IPS-18c (cell line): ENCODE results near the gene CYB5R3.
"Not testable (repeated sequence)": the region's sequence is repeated elsewhere in the genome, so short reads cannot be mapped to it uniquely, and the experiment has no call there.

Experiments used
- H3K4me3 ChIP-seq: 2 replicates; pipeline ENCODE4 v1.7.0; 2013; ENCODE audit warnings: low read depth, mild to moderate bottlenecking, low read length, moderate library complexity; ENCODE audit not compliant: insufficient read depth
- H3K9me3 ChIP-seq: one replicate; pipeline ENCODE4 v1.6.1; 2013; ENCODE audit warnings: mild to moderate bottlenecking, low read length, moderate library complexity; ENCODE audit not compliant: control insufficient read depth, insufficient read depth

Gene CYB5R3

DNA sequence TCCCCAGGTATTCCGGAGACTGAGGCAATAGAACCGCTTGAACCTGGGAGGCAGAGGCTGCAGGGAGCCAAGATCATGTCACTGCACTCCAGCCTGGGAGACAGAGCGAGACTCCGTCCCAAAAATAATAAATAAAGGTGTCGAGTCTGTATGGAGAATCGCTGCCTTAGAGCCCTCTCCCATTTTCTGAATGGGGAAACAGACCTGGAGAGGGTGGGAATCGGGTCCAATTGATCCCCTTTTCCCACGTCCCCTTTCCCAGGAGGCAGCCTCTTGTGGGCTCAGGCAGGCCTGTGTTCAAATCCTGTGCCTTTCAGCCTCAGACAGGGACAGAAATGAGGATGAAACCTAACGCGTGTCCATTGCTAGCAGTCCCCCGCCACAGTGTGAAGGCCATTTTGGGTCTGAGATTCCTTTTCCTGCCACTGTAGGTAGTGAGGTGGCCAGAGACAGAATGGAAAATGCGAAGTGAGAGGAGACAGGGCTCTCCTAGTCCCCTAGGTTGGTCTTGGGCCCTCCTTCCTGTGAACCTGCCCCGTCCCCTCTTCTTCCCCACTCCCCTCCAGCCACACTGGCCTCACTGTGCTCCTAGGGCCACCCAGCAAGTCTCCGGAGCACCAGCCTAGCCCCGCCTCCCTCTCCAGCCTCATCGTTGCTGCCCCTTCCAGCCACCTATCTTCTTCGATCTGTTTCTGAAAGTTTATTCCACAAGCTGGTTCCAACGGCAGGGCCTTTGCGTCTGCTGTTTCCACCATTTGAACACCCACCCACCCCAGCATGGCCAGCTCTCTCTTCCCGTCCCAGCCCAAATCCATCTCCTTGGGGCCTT is 31.8 kb downstream of the CYB5R3 start:
- H3K4me3 ChIP-seq: no peak overlapping the region
- peaks cover 4% of the 10 kb centered on the region for H3K9me3 ChIP-seq

DNA sequence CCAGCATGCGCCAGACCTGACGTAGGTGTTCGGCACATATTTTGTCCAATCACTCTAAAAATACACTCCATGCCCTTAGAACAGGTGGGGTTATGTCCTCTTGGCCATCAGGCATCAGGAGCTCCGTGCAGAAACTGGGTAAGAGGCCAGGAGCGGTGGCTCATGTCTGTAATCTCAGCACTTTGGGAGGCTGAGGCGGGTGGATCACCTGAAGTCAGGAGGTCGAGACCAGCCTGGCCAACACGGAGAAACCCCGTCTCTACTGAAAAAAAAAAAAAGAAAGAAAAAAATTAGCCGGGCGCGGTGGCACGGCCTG is 33.4 kb downstream of the CYB5R3 start:
- not testable (repeated sequence) for H3K9me3 ChIP-seq, H3K4me3 ChIP-seq

DNA sequence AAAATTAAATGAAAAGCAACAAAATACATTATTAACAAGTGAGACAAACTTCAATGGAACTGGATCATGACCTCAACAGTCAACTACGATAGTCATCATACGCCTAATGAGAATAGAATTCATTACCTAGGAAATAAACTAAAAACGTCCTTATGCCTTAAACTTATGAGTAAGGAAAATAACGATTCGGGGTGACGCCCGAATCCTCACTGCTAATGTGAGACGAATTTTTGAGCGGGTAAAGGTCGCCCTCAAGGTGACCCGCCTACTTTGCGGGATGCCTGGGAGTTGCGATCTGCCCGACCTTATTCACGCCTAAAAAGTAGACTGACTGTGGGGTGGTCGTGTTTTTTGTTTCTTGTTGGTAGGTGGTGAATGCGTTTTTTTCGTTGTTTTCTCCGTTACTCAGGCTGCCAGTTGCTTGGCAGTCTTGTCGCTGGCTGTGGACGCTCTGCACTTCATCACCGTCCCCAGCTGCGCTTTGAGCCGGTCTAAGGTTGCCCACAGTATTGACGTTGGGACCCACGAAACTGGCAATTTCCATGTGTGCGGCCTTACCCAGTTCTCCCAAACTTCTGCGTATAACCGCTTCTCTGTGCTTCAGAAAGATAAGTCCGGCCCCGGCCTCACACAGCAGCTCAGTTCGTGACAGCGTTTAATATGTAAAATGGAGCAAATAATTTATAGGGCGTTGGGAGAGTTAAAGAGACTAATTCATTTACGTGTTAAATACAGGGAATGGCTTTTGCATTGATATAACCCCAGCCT is 33.9 kb downstream of the CYB5R3 start:
- H3K4me3 ChIP-seq: no peak overlapping the region; the same call in 1 of the 2 replicates
- H3K9me3 ChIP-seq: peaks cover 4% of the 10 kb centered on the region

DNA sequence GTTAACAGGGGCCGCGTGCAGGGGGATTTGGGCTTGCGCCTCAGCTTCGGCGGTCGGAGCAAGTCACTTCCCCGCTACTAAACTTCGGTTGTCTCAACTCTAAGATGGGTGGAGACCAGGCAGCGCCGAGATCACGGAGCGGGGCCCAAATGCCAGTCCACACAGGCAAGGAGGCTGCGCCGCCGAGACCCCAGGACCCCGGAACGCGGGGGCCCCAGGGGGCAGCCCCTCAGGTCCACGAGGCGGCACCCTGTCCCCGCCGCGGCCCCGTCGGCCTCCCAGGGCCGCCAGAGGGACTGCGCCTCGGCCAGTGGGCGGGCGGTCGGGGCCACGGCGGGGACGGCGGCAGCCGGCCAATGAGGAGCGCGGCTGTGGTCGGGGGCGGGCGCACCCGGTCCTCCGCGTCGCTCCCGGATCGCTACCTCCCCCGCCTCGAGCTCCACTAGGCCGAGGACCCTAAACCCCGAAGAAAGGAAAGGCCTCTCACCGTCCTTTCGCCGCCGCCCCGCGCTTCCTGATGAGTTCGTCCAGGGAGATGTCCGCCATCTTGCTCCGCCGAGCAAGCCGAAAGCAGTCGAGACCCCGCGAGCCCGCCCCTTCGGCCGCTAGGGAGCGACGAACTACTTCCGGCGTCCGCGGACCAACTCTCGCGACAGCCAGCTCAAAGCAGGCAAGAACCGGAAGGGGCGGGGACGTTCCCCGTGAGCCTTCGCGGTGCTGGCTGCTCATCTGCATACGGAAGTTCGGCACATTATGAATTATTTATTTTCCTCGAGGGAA is 34.7 kb downstream of the CYB5R3 start, which contains the start of gene POLDIP3:
POLDIP3 (minus strand) TSS at position 572 of the 780 bp plus-strand sequence; CDS start at position 546, 26 bp downstream.
- peaks cover 4% of the 10 kb centered on the region for H3K9me3 ChIP-seq
- H3K4me3 ChIP-seq: peak within 1 kb of the TSS; percentile 88

DNA sequence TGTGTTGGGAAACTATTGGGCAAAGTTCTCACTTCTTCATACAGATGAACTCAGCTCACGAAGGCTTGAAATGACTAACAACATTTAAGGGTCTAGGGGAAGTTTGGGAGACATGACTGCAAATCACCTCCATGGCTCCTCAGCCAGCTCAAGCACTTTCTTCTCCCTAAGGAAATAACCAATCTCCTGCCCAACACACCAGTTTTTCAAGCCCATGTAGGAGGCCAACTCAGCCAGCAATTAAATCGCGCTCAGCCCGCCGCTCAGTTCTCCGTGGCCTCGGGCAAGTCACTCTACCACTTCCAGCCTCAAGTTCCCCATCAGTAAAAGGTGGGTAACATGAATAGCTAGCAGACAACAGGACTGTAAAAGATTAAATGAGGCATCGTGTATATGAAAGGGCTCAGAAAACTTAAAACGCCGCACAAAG is 35.3 kb downstream of the CYB5R3 start:
- peak overlapping the region; percentile 88 for H3K4me3 ChIP-seq
- H3K9me3 ChIP-seq: peaks cover 4% of the 10 kb centered on the region

DNA sequence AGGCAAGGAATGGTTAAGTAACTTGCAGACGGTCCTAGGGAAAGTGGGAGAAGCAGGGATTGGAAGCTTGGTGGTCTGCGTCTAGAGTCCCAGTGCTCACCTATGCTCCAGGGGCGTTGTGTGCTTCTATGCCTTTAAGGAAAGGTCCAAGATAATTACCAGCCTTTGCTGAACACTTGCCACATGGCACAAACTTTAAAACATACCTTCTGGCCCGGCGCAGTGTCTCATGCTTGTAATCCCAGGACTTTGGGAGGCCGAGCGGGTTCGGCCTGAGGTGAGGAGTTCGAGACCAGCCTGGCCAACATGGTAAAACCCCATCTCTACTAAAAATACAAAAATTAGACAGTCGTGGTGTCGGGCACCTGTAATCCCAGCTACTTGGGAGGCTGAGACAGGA is 36.9 kb downstream of the CYB5R3 start:
- Histone ChIP-seq H3K4me3 (no peak overlapping the region), H3K9me3 (peaks cover 4% of the 10 kb centered on the region)

DNA sequence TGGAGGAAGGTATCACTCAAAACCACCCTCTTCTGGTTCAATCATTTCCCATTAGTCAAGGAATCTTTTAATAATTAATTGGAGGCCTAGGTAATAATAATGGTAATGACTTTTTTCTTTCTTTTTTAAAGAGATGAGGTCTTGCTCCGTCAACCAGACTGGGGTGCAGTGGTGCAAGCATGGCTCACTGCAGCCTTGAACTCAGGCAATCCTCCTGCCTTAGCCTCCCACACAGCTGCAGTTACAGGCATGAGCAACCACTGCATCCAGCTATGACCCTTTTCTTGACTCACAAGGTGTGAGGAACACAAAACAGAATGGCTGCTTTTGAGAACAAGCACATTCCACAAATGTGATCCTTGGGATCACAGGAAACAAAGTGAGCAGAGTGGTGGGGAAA is 38.1 kb downstream of the CYB5R3 start:
- H3K4me3 ChIP-seq: no peak overlapping the region

DNA sequence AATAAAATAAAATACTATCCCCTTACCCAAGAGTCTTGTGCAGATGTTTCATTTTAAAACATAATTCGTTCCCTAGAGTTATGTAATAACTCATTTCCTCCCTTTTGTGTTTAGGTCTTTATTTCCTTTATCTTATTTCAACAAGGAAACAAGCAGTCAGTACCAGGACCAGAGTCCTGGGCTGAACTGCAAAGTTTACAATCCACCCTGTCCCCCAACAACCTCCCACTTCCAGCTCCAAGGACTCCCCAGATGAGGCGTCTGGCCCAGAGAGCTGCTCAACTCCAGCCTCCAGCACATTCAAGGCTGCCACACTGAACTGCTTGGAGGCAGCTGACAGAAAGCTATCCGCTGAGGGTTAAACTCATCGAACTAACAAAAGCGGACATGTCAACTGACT is 39.0 kb downstream of the CYB5R3 start:
- Histone ChIP-seq H3K9me3 (peaks cover 4% of the 10 kb centered on the region), H3K4me3 (no peak overlapping the region)

More for the DNA sequence above, 38.1 kb downstream of the CYB5R3 start:
- H3K9me3 ChIP-seq: peaks cover 4% of the 10 kb centered on the region

DNA sequence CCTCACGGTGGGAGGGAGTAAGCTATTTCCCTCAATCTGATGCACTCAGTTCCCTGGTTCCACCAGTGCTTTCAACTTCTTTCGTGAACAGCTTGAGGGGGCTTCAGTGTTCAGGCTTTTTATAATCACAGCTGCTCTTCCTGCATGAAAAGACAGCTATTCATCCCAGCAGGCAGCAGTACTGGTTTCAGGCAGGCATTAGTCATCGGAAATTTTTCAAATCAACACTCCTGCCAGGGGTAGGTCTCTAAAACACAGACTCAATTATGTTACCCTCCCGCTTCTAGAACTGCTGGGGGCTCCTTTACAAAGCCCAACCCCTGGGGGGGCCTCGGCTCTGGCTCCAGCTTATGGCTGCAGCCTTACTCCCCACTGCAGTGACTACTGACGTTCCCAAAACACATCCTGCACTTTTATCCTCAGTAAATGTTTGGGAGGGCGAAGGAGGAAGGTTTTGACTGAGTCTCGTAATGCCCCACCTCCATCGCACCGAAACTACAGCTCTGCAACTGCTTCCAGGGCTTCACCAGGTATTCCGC is 40.3 kb downstream of the CYB5R3 start:
- Histone ChIP-seq H3K4me3 (no peak overlapping the region), H3K9me3 (peaks cover 4% of the 10 kb centered on the region)

DNA sequence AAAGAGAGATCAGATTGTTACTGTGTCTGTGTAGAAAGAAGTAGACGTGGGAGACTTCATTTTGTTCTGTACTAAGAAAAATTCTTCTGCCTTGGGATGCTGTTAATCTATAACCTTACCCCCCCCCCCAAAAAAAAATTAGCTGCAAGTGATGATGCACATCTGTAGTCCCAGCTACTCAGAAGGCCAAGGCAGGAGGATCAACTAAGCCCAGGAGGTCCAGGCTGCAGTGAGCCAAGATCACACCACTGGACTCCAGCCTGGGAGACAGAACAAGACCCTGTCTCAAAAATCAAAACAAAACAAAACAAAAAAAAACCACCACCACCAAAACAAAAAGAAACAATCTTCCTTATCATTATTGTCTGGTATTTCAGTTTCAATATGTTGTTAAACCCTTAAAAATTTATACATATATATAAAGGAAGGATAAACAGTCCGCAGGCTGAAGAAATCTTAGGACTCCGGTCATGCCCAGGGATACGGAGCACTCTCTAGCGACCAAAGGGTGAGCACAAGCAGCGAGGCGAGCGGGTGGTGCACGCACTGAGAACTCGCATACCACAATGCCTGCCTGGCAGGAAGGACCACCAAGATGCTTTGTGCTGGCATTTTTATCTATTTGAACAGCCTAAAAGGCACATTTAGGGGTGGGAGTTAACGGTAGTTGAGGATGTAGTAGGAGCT is 40.9 kb downstream of the CYB5R3 start:
- Histone ChIP-seq H3K4me3 (no peak overlapping the region), H3K9me3 (peaks cover 4% of the 10 kb centered on the region)

DNA sequence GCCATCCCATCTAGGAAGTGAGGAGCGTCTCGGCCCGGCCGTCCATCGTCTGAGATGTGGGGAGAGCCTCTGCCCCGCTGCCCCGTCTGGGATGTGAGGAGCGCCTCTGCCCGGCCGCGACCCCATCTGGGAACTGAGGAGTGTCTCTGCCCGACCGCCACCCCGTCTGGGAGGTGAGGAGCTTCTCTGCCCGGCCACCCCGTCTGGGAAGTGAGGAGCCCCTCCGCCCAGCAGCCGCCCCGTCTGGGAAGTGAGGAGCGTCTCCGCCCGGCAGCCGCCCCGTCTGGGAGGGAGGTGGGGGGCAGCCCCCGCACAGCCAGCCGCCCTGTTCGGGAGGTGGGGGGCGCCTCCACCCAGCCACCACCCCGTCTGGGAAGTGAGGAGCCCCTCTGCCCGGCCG is 41.6 kb downstream of the CYB5R3 start:
- not testable (repeated sequence) for H3K9me3 ChIP-seq, H3K4me3 ChIP-seq

DNA sequence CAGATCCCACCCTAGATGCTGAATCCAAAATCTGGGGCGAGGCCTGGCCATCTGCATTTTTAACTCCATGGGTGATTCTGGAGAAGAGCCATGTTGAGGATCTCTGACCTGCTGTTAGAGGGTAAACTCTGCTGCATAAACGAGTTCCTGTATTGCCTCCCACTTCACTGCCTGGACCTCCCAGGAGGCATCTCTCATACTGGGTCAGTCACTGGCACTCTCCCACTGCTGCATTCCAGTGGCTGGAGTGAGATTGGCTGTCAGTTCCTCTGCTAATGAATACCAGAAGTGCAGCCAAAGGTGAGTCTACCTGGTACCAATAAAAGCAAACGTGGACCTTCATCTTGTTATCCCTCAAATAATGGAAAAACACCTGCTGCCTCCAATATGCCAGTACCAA is 44.8 kb downstream of the CYB5R3 start:
- H3K9me3 ChIP-seq: no peaks in the 10 kb centered on the region
- H3K4me3 ChIP-seq: no peak overlapping the region

DNA sequence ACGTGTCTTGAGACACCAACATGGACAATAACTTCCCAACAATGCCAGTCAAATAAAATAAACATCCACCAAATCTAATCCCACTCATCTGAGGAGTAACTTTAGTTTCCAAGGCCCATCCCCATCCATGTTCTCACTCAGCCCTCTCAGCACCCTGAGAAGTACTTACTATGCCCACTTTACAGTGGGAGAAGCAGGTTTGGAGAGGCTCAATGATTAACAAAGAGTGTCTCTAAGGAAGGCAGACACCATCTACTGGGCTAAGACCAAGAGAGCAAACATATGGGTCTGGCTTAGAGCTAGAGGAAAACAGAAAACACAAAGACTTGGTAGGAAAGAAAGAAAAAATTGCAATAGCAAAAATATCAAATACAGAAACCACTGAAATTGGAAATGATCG is 45.8 kb downstream of the CYB5R3 start:
- Histone ChIP-seq H3K4me3 (no peak overlapping the region), H3K9me3 (no peaks in the 10 kb centered on the region)

DNA sequence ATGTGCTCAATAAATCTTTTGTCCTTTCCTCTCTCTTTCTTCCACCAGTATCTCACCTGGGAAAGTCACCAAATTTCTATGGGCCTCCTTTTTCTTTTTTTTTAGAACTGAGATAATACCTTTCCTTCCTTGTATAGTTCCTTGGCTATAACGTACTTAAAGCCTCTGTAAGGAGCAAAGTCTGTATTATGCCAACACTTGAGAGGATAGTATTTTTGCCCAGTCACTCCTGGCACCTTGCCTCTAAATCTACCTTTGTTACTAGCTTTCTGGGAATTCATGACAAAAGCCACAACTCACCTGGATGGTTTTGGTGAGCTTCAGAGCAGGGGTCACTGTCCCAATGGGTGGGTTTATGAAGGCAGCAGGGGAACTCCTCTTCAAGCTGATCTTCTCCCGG is 46.7 kb downstream of the CYB5R3 start:
- H3K9me3 ChIP-seq: no peaks in the 10 kb centered on the region
- no peak overlapping the region for H3K4me3 ChIP-seq

DNA sequence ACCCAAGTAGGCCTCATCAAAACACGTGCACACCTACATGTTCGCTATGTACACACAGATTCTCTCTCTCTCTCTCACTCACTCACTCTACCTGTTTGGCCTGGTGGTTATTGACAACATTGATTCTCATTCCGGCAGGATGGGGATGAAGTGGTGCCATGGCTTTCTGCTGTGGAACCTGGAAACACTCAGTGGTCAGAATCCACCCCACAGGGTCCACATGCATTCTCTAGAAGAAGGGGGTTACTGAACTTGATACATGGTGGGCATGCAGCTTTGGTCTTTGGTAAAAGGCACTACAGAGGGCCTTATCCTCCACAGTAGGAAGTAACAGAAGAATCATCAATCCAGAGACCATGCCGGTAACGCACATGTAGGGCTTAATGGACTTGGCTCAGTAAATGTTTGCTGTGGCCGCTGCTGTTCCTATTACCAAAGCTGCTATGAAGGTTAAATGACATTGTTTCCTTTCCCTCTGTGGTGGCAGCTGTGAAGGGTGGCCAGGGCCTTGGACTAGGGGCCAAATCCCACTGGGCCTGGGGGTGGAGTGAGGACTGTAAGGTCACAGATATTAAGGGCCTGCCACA is 47.2 kb downstream of the CYB5R3 start:
- H3K4me3 ChIP-seq: no peak overlapping the region
- no peaks in the 10 kb centered on the region for H3K9me3 ChIP-seq

DNA sequence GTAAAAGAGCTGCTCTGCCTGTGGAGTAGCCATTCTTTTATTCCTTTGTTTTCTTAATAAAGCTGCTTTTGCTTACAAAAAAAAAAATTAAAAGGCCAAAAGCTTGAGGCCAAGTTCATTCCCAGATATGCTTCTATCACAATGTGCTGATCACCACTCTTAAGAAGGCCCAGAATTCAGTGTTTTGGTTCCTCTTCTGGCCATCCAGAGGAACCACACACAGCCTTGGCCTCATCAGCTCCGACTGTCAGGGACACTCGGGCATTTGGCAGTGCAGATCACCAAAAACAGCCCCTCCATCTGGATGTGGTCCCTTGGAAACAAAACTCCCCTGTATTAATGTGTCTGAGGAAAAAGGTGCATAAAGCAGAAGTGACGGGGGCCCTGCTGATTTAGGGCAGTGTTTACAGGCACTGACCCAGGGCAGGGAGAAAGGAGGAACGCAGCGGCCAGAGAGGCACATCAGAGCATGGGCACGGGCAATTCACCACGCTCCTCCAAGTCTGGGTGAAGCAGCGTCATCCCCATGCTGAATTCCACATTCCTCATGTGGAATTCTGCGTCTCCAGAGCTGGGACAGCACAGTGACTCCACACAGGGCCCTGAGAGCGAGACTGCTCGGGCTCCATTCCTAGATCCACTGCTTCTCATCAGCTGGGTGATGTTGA is 52.2 kb downstream of the CYB5R3 start:
- Histone ChIP-seq H3K4me3 (no peak overlapping the region), H3K9me3 (no peaks in the 10 kb centered on the region)
